ENCODE results near the gene ATF5.

- TF ChIP-seq ZNF639 (CRISPR knock-in tag; conservative IDR thresholded peaks at IDR 0.05) (no peak), ZNF253 (CRISPR knock-in tag; IDR thresholded peaks at IDR 0.05; ENCODE audit: borderline replicate concordance) (no peak), JUN (CRISPR knock-in tag; IDR thresholded peaks at IDR 0.05) (no peak), ZBTB8A (CRISPR knock-in tag; IDR thresholded peaks at IDR 0.05; ENCODE audit: borderline replicate concordance, low read depth) (no peak), SSRP1 (CRISPR knock-in tag; IDR thresholded peaks at IDR 0.05) (no peak), ZNF839 (CRISPR knock-in tag; IDR thresholded peaks at IDR 0.05; ENCODE audit: borderline replicate concordance) (no peak), CTCF (CRISPR knock-in tag; IDR thresholded peaks at IDR 0.05) (no peak), ZNF800 (CRISPR knock-in tag; IDR thresholded peaks at IDR 0.05) (no peak), CBFB (CRISPR knock-in tag; IDR thresholded peaks at IDR 0.05) (no peak), MAFK (conservative IDR thresholded peaks at IDR 0.05 in 1 of 2, IDR thresholded peaks at IDR 0.05 in 1 of 2; ENCODE audit: low read length in 2 of 2) (no peak), EP300 (IDR thresholded peaks at IDR 0.05; ENCODE audit: low read depth in 2 of 2, low read length in 2 of 2) (no peak), EP300 (CRISPR knock-in tag; IDR thresholded peaks at IDR 0.05; ENCODE audit: borderline replicate concordance) (no peak)
These were observed 25.3 kb downstream of the ATF5 start for GRCh38 chr19:49954092-49954829.
